PFSK-1 (cell line): ENCODE results near the gene SP6.

Experiments
- FOXP2 ChIP-seq: optimal IDR thresholded peaks from 2 replicates; pipeline ENCODE3; 2011; ENCODE audit warnings: borderline replicate concordance, control low read depth, inconsistent platforms; ENCODE audit not compliant: insufficient read depth; ENCODE audit errors: extremely low read length, extremely low read depth
- POLR2AphosphoS5 ChIP-seq: IDR thresholded peaks from 2 replicates; pipeline ENCODE4 v1.6.1; 2012; ENCODE audit warnings: low read depth, mild to moderate bottlenecking, control low read depth, low read length, moderate library complexity
- REST ChIP-seq, 2 experiments: IDR thresholded peaks; 2 replicates each; pipeline versions ENCODE4 v1.6.1 to v1.8.0; 2011 to 2012; ENCODE audit warnings: low read depth in 2 of 2, low read length in 2 of 2, control low read depth in 1 of 2, inconsistent platforms in 1 of 2, mild to moderate bottlenecking in 1 of 2, moderate library complexity in 1 of 2; ENCODE audit not compliant: insufficient read depth in 1 of 2
- SIN3A ChIP-seq: IDR thresholded peaks from 2 replicates; pipeline ENCODE4 v1.6.1; 2012; ENCODE audit warnings: mild to moderate bottlenecking, low read length, moderate library complexity, borderline replicate concordance; ENCODE audit not compliant: insufficient read depth
- TAF1 ChIP-seq: IDR thresholded peaks from 2 replicates; pipeline ENCODE4 v1.6.1; 2012; ENCODE audit warnings: low read length, control low read depth, borderline replicate concordance; ENCODE audit not compliant: insufficient read depth

SP6 gene

DNA sequence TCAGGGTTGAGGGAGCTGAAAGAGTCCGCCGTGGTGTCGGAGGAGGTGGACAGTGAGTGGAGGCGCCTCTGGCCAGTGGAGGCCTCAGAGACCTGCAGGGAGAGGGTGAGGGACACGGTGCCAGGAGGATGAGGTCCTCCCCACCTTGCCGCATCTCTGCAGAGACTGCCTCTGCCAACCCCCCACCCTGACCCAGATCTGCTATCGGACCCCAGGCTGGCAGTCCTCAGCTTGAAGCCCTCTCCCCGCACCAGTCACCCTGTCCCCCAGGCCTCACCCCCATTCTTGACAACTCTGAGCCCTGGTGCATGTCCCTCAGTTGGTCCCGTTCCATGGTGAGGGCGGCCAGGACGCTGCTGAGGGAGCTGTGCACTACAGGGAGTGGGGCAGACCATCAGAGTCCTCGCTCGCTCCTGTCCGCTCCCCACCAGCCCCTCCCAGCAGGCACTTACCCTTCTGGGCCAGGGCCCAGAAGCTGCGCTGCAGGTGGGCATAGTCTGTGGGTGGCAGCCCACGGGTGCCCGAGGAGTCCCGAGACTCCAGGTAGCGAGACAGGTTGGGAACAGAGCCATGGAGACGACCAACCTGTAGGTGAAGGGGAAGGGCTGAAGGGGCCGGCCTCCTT lies 34.7 kb downstream of the SP6 start:
- TF ChIP-seq REST (IDR thresholded peaks at IDR 0.05; ENCODE audit: insufficient read depth in 1 of 2, low read depth in 2 of 2, low read length in 2 of 2): no peak
- TF ChIP-seq TAF1: no peak
- no peak for TF ChIP-seq POLR2AphosphoS5
- no peak for TF ChIP-seq SIN3A
- no peak for TF ChIP-seq FOXP2

DNA sequence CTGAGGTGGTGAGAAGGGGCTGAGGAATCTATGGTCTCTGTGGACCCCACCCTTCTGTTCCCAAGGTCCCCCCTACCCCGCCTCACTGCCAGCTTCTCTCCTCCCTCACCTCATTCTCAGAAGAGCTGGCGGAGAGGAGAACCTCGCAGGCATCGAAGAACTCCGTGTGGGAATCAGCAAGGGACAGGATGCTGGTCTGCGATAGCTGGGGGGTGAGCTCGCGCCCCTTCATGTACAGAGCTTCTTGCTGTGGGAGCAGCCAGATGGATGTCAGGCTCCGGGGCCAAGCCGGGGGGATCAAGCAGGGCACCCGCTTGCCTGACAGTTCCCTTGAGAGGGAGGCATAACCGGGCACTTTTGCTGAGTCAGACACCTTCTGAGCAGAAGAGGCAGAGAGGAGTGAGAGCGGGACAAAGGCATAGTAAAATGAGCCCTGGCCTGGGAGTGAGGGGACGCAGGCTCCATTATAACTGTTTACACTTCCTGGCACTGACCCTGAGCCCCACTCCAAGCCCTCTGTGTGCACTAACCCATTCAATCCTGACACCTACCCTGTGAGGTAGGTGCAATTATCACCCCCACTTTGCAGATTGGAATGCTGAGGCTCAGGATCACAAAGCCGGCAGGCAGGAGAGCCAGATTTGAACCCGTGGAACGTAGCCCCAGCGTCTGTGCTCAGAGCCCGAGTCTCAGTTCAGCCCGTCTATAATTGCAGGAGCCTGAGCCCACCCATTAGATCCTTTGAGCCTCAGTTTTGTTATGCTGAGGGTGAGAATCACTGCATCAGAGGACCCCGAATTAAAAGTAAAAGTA lies 35.7 kb downstream of the SP6 start:
- TF ChIP-seq REST (IDR thresholded peaks at IDR 0.05; ENCODE audit: insufficient read depth in 1 of 2, low read depth in 2 of 2, low read length in 2 of 2) (no peak), SIN3A (no peak), TAF1 (no peak), FOXP2 (no peak), POLR2AphosphoS5 (no peak)

DNA sequence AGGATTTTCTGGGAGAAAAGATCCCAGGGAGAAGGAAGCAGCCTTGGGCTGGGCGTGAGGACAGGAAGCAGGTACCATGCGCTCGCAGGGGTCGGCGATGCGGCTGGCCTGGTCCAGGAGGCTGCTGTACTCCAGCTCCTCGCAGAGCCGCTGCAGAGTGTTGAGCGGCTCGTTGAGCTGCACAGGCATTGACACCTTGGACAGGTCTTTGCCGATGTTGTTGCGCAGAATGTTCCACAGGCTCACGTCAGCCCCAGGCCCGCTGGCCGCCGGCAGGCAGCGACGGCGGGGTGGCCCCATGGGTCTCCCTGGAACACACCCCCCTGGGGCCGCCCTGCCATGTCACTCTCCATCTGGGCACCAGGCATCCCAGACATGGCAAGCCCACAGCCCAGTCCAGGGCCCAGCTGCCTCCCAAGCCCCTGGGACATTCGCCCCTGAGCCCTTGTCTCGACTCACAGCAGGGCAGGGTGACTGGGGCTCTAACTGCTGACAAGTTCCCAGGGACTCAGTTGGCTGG lies 37.4 kb downstream of the SP6 start:
- TF ChIP-seq FOXP2 (no peak), REST (IDR thresholded peaks at IDR 0.05; ENCODE audit: insufficient read depth in 1 of 2, low read depth in 2 of 2, low read length in 2 of 2) (no peak), POLR2AphosphoS5 (no peak), SIN3A (no peak), TAF1 (no peak)

DNA sequence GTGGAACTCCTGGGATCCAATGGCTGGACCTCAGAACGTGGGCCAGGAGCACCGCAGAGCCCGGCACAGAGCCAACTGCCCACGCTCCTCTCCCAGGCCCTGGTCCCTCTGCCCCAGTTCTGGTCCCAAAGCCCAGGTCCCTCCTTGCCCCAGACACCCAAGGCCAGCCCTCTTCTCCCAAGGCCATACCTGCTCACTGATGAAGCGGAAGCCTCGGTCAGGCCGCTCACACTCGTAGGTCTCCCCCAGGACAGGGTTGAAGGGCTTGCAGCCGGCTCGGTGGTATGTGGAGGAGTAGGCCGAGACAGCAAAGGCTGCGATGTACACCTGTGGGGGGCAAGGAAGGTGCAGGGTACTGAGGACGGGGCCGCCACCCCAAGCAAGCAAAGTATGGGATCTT lies 37.9 kb downstream of the SP6 start:
- TF ChIP-seq SIN3A: no peak
- no peak for TF ChIP-seq FOXP2

DNA sequence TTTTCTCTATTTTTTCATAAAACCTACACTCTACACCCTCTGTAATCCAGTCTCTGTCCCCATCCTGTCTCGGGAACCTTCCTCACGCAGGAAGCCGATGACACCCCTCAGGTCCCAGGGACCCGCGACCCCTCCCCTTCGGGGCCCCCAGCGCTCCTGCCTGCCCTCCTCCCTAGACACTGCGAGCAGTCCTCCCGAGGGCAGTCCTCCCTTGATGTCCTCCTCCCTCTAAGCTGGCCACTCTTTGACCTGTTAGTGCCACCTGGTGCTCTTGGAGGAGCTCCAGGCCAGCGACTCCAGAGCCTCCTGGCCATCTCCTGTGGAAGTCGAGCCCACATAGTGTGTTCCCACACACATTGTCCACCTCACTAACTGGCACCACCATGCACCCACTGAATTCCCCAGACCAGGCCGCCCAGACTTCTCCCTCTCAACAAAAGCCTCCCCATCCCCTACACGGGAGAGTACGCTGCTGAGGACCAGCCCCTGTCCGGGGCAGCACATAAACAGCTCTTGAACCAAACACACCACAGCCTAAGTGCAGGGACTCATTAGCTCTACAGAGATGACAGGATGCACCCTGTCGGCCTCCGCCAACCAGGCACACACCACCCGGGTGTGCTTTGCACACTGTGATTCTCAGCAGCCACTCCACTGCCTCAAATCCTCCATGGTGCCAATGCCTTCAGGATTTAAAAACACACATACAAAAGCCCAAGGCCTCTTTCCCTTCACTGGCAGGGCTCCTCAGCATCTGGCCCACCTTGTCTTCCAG lies 38.6 kb downstream of the SP6 start:
- TF ChIP-seq TAF1 (no peak), REST (IDR thresholded peaks at IDR 0.05; ENCODE audit: insufficient read depth in 1 of 2, low read depth in 2 of 2, low read length in 2 of 2) (no peak), SIN3A (no peak), FOXP2 (no peak), POLR2AphosphoS5 (no peak)
